ENCODE measurements around the gene PDZD2.

The PDZD2 gene

GRCh38 chr5:31937703-31938102 lies 298.8 kb downstream of the PDZD2 start:
- no peak for DNase-seq (ENCODE audit: low spot score)
- TF ChIP-seq CTCF (IDR thresholded peaks at IDR 0.05; ENCODE audit: extremely low read depth, missing control alignments), result no peak

GRCh38 chr5:31939151-31939550 lies 300.2 kb downstream of the PDZD2 start:
- DNase-seq (ENCODE audit: low spot score), result no peak
- TF ChIP-seq CTCF (IDR thresholded peaks at IDR 0.05; ENCODE audit: extremely low read depth, missing control alignments), result no peak

- TF ChIP-seq CTCF (IDR thresholded peaks at IDR 0.05; ENCODE audit: extremely low read depth, missing control alignments), result no peak
- DNase-seq (ENCODE audit: low spot score), result no peak
Observed at GRCh38 chr5:31941151-31941755, 302.3 kb downstream of the PDZD2 start.

- no peak for TF ChIP-seq CTCF (IDR thresholded peaks at IDR 0.05; ENCODE audit: extremely low read depth, missing control alignments)
- no peak for DNase-seq (ENCODE audit: low spot score)
Observed at GRCh38 chr5:31942546-31942945, 303.6 kb downstream of the PDZD2 start.

GRCh38 chr5:31944684-31945445 lies 305.9 kb downstream of the PDZD2 start:
- no peak for TF ChIP-seq CTCF (IDR thresholded peaks at IDR 0.05; ENCODE audit: extremely low read depth, missing control alignments)
- DNase-seq (ENCODE audit: low spot score), result no peak

GRCh38 chr5:31948006-31948405 lies 309.1 kb downstream of the PDZD2 start:
- DNase-seq (ENCODE audit: low spot score), result no peak
- no peak for TF ChIP-seq CTCF (IDR thresholded peaks at IDR 0.05; ENCODE audit: extremely low read depth, missing control alignments)

GRCh38 chr5:31952067-31952466 lies 313.1 kb downstream of the PDZD2 start:
- TF ChIP-seq CTCF (IDR thresholded peaks at IDR 0.05; ENCODE audit: extremely low read depth, missing control alignments), result no peak
- DNase-seq (ENCODE audit: low spot score), result no peak
